HUDEP-2 (cell line): Measurements from ENCODE around the gene NUP188.
"Not testable (repeated sequence)": the region's sequence is repeated elsewhere in the genome, so short reads cannot be mapped to it uniquely, and the experiment has no call there.

Experiments used
- DNase-seq, 76 experiments: peaks; one replicate each; lab custom pipeline; 2025; ENCODE audit not compliant: unreplicated experiment in 76 of 76; lab: John Stamatoyannopoulos, UW

Gene NUP188

GRCh38 chr9:129023908-129024233 lies 76.4 kb downstream of the NUP188 start:
- DNase-seq: peak in 4 of 76 experiments; percentile 5 to 69 (median 42)

GRCh38 chr9:129026442-129027223 lies 79.1 kb downstream of the NUP188 start:
- DNase-seq: peak in 28 of 76 experiments; percentile 7 to 65 (median 42)

GRCh38 chr9:129027224-129027684 lies 79.8 kb downstream of the NUP188 start:
- no peak for DNase-seq

GRCh38 chr9:129027685-129028191 lies 80.2 kb downstream of the NUP188 start:
- DNase-seq: peak in 38 of 76 experiments; percentile 27 to 77 (median 58)

GRCh38 chr9:129028192-129028966 lies 80.9 kb downstream of the NUP188 start, which contains the start of gene SH3GLB2:
Gene SH3GLB2, minus strand, starts transcription at chr9:129028331. Its CDS starts 177 bp downstream, at chr9:129028154.
- DNase-seq: peak in 73 of 76 experiments; percentile 20 to 98 (median 89)

- DNase-seq: no peak
Measured at GRCh38 chr9:129030191-129030590, 82.7 kb downstream of the NUP188 start.

GRCh38 chr9:129031514-129031913 lies 84.0 kb downstream of the NUP188 start:
- no peak for DNase-seq

- peak in 2 of 76 experiments; percentile 11 to 16 for DNase-seq
Measured at GRCh38 chr9:129032541-129033159, 85.2 kb downstream of the NUP188 start.

GRCh38 chr9:129033216-129033615 lies 85.7 kb downstream of the NUP188 start:
- DNase-seq: peak in 55 of 76 experiments; percentile 8 to 78 (median 36)

- DNase-seq: not testable (repeated sequence)
Measured at GRCh38 chr9:129035838-129036237, 88.3 kb downstream of the NUP188 start.

GRCh38 chr9:129036241-129036922 lies 88.9 kb downstream of the NUP188 start, which contains the start of gene MIGA2:
Gene MIGA2, plus strand, starts transcription at chr9:129036626. Its CDS starts 3,969 bp downstream, at chr9:129040595.
- peak in 75 of 76 experiments; percentile 42 to 99 (median 96) for DNase-seq

- DNase-seq: peak in 1 of 76 experiments; percentile 23
Measured at GRCh38 chr9:129036923-129037766, 89.6 kb downstream of the NUP188 start.

GRCh38 chr9:129037767-129038098 lies 90.2 kb downstream of the NUP188 start:
- DNase-seq: no peak

- DNase-seq: peak in 35 of 76 experiments; percentile 8 to 62 (median 30)
Measured at GRCh38 chr9:129038109-129038852, 90.8 kb downstream of the NUP188 start.

GRCh38 chr9:129040113-129040643 lies 92.7 kb downstream of the NUP188 start:
- DNase-seq: peak in 52 of 76 experiments; percentile 7 to 76 (median 34)

GRCh38 chr9:129042016-129042415 lies 94.5 kb downstream of the NUP188 start:
- DNase-seq: no peak

- DNase-seq: no peak
Measured at GRCh38 chr9:129052592-129052991, 105.1 kb downstream of the NUP188 start.

GRCh38 chr9:129053020-129053419 lies 105.5 kb downstream of the NUP188 start:
- DNase-seq: no peak
